ENCODE data around the gene ITM2C. TPM values are rescaled to one million over a fixed set of nuclear protein-coding genes. Genes with fewer than 3 reads are reported as not detected.

The ITM2C gene
- total and polyA plus RNA-seq, 2 experiments from 2014 or later: 241 to 367 TPM

DNA sequence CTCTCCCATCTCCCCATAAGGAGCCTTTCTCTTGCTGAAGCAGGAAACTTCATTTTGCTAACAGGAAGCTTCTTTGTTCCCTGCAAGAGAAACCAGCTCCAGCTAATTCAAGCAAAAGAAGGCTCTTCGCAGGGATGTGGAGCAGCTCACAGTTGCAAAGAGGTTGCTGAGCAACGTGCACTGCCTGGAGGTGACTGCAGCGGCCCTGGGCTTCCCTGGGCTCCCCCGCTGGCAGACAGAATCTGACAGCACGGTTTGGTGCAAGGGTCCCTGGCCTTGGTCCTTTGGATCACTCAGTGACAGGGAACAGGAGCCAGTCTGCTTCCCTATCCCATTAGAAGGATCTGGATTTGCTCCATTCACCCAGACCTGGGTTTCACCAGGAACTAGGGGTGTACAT lies 34.5 kb downstream of the ITM2C start (continued):
- no peak for TF ChIP-seq EZH2 (IDR thresholded peaks at IDR 0.05; ENCODE audit: low read depth, unreplicated experiment)

DNA sequence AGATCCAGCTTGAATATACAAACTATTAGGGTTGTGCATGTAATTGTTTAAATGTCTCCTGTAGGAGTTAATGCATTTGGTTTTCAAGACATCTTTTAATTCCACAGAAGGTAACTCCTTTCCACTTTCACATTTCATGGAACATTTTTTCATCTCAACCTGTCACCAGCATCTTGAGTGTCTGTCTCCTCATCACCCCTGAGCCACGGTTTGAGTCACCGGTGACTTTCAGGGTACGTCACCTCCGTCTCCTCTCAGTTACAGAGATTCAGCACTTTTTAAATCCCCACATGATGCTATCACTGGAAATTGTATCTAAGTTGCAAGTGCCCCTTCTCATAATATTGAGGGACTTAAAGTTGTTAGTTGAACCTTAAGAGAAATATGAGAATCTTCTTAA lies 35.0 kb downstream of the ITM2C start:
- peaks cover 9% of the 10 kb centered on the region for H3K27me3 Mint-ChIP-seq (ENCODE audit: insufficient read depth, low read depth, poor library complexity)
- TF ChIP-seq JUNB (IDR thresholded peaks at IDR 0.05; ENCODE audit: unreplicated experiment): no peak
- TF ChIP-seq ZNF331 (CRISPR knock-in tag; IDR thresholded peaks at IDR 0.05; ENCODE audit: low read depth): no peak
- TF ChIP-seq EZH2 (IDR thresholded peaks at IDR 0.05; ENCODE audit: low read depth, unreplicated experiment): no peak
- TF ChIP-seq EZH2phosphoT487 (IDR thresholded peaks at IDR 0.05; ENCODE audit: unreplicated experiment): no peak
- TF ChIP-seq NANOG (IDR thresholded peaks at IDR 0.05; ENCODE audit: borderline replicate concordance): no peak
- no peak for TF ChIP-seq CREB1 (CRISPR knock-in tag; IDR thresholded peaks at IDR 0.05; ENCODE audit: low read depth)
- peaks cover 39% of the 10 kb centered on the region for H3K4me1 Mint-ChIP-seq
- Histone ChIP-seq H3K36me3 (ENCODE audit: insufficient read depth) (no peaks in the 10 kb centered on the region), H3K27me3 (ENCODE audit: insufficient read depth) (no peaks in the 10 kb centered on the region), H3K4me1 (ENCODE audit: insufficient read depth) (peaks cover 28% of the 10 kb centered on the region), H3K4me3 (no peak overlapping the region), H3K4me2 (peak overlapping the region; percentile 35), H3F3A (replicated peaks; ENCODE audit: low read depth) (no peaks in the 10 kb centered on the region), H3K79me2 (replicated peaks; ENCODE audit: insufficient read depth) (no peaks in the 10 kb centered on the region), H3K9me2 (ENCODE audit: insufficient read depth) (no peaks in the 10 kb centered on the region), H2AFZ (peak overlapping the region; percentile 85; the same call in 1 of the 2 replicates), H4K20me1 (replicated peaks; ENCODE audit: insufficient read depth) (no peaks in the 10 kb centered on the region), H3K27ac (ENCODE audit: low read depth) (no peak overlapping the region)
- H3K36me3 Mint-ChIP-seq (ENCODE audit: low read depth): no peaks in the 10 kb centered on the region
- DNase-seq (ENCODE audit: low spot score): no peak
- H3K9me3 Mint-ChIP-seq: no peaks in the 10 kb centered on the region
- ATAC-seq: no peak
- H3K4me3 Mint-ChIP-seq: no peak overlapping the region
- no peak overlapping the region for H3K27ac Mint-ChIP-seq

DNA sequence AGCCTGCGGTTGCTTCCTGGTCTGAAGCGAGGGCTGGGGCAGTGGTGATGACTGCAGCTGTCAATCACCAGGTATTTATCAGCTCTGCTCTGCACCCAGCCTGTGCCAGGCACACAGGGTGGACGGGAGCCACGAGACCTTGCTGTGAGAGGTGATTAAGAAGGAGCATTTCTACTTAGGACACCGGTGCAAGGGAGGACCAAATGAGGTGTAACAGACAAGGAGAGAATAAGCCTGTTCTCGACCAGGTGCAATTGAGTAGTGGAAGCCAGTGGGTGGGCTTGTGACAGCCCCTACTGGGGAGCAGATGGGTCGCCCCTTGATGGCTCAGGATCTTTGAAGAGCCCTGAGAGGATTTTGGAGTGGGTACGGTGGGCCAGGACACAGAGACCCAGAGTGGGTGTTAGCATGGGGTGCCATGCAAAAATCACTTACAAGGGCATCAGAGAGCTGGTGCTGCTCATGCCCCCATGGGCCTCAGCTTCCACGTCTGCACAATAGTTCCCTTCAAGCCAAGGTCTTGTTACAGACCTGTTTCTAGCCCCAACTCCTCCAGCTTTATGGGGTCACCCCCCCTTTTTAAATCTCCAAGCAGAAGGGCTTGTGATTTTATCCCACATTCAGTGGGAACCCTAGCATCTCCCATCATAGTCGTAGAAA lies 35.7 kb downstream of the ITM2C start:
- H4K20me1 ChIP-seq (replicated peaks; ENCODE audit: insufficient read depth): no peaks in the 10 kb centered on the region
- H3K27ac Mint-ChIP-seq: no peak overlapping the region
- no peak overlapping the region for H3K4me3 ChIP-seq
- H3K36me3 ChIP-seq (ENCODE audit: insufficient read depth): no peaks in the 10 kb centered on the region
- H2AFZ ChIP-seq: no peak overlapping the region
- no peak overlapping the region for H3K27ac ChIP-seq (ENCODE audit: low read depth)
- no peaks in the 10 kb centered on the region for H3K27me3 ChIP-seq (ENCODE audit: insufficient read depth)
- no peaks in the 10 kb centered on the region for H3K9me2 ChIP-seq (ENCODE audit: insufficient read depth)
- H3K4me3 Mint-ChIP-seq: no peak overlapping the region
- no peaks in the 10 kb centered on the region for H3K9me3 Mint-ChIP-seq
- peaks cover 12% of the 10 kb centered on the region for H3K27me3 Mint-ChIP-seq (ENCODE audit: insufficient read depth, low read depth, poor library complexity)
- TF ChIP-seq ZNF114 (CRISPR knock-in tag; IDR thresholded peaks at IDR 0.05): no peak
- no peak for TF ChIP-seq POLR2AphosphoS5 (IDR thresholded peaks at IDR 0.05; ENCODE audit: low read depth)
- TF ChIP-seq, protein P1, sequence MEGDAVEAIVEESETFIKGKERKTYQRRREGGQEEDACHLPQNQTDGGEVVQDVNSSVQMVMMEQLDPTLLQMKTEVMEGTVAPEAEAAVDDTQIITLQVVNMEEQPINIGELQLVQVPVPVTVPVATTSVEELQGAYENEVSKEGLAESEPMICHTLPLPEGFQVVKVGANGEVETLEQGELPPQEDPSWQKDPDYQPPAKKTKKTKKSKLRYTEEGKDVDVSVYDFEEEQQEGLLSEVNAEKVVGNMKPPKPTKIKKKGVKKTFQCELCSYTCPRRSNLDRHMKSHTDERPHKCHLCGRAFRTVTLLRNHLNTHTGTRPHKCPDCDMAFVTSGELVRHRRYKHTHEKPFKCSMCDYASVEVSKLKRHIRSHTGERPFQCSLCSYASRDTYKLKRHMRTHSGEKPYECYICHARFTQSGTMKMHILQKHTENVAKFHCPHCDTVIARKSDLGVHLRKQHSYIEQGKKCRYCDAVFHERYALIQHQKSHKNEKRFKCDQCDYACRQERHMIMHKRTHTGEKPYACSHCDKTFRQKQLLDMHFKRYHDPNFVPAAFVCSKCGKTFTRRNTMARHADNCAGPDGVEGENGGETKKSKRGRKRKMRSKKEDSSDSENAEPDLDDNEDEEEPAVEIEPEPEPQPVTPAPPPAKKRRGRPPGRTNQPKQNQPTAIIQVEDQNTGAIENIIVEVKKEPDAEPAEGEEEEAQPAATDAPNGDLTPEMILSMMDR (conservative IDR thresholded peaks at IDR 0.05; ENCODE audit: low read depth in 2 of 2): no peak
- no peaks in the 10 kb centered on the region for H3F3A ChIP-seq (replicated peaks; ENCODE audit: low read depth)
- peaks cover 46% of the 10 kb centered on the region for H3K4me1 Mint-ChIP-seq
- no peaks in the 10 kb centered on the region for H3K79me2 ChIP-seq (replicated peaks; ENCODE audit: insufficient read depth)
- no peak overlapping the region for H3K4me2 ChIP-seq
- ATAC-seq (no peak), DNase-seq (ENCODE audit: low spot score) (no peak)
- no peaks in the 10 kb centered on the region for H3K36me3 Mint-ChIP-seq (ENCODE audit: low read depth)
- H3K4me1 ChIP-seq (ENCODE audit: insufficient read depth): peaks cover 34% of the 10 kb centered on the region
